TTC549 (cell line): Measurements from ENCODE around the gene TPCN2.

Experiments
- FAIRE-seq: peaks from 2 replicates; lab custom pipeline; 2012; peaks lifted over from hg19 to GRCh38; lab: Jason Lieb, UNC

TPCN2 gene

GRCh38 chr11:69010964-69011623 is 37.6 kb upstream of the TPCN2 start:
- FAIRE-seq = no peak

- FAIRE-seq = no peak
Measured at GRCh38 chr11:69011624-69012091, 37.1 kb upstream of the TPCN2 start.

- no peak for FAIRE-seq
Measured at GRCh38 chr11:69012092-69013008, 36.4 kb upstream of the TPCN2 start.

- FAIRE-seq = no peak
Measured at GRCh38 chr11:69013009-69013951, 35.5 kb upstream of the TPCN2 start, which contains the start of gene MRGPRF. MRGPRF (minus strand) TSS chr11:69013246; CDS start chr11:69009901, 3,345 bp downstream.

GRCh38 chr11:69014084-69014851 is 34.5 kb upstream of the TPCN2 start:
- no peak for FAIRE-seq

- no peak for FAIRE-seq
Measured at GRCh38 chr11:69014898-69015549, 33.7 kb upstream of the TPCN2 start.

GRCh38 chr11:69017951-69018350 is 30.8 kb upstream of the TPCN2 start:
- FAIRE-seq = no peak

- FAIRE-seq = no peak
Measured at GRCh38 chr11:69018924-69019323, 29.8 kb upstream of the TPCN2 start.

- no peak for FAIRE-seq
Measured at GRCh38 chr11:69022260-69022659, 26.5 kb upstream of the TPCN2 start.

GRCh38 chr11:69024509-69024908 is 24.2 kb upstream of the TPCN2 start:
- FAIRE-seq = no peak

GRCh38 chr11:69027704-69028372 is 20.9 kb upstream of the TPCN2 start:
- no peak for FAIRE-seq

GRCh38 chr11:69030301-69030700 is 18.4 kb upstream of the TPCN2 start:
- no peak for FAIRE-seq

- no peak for FAIRE-seq
Measured at GRCh38 chr11:69032833-69033232, 15.9 kb upstream of the TPCN2 start.

GRCh38 chr11:69033431-69033830 is 15.3 kb upstream of the TPCN2 start:
- FAIRE-seq = no peak

GRCh38 chr11:69034123-69034867 is 14.4 kb upstream of the TPCN2 start:
- no peak for FAIRE-seq

GRCh38 chr11:69035150-69035945 is 13.4 kb upstream of the TPCN2 start:
- FAIRE-seq = no peak

- FAIRE-seq = no peak
Measured at GRCh38 chr11:69035946-69036340, 12.8 kb upstream of the TPCN2 start.

- FAIRE-seq = no peak
Measured at GRCh38 chr11:69037074-69037473, 11.7 kb upstream of the TPCN2 start.

GRCh38 chr11:69037544-69037943 is 11.2 kb upstream of the TPCN2 start:
- FAIRE-seq = no peak
